Tibial artery (tissue), 4 donors: Measurements from ENCODE around the gene TAPBP.
"Not testable (repeated sequence)": the region's sequence is repeated elsewhere in the genome, so short reads cannot be mapped to it uniquely, and the experiment has no call there.

Experiments
- DNase-seq, 2 donors: peaks; one replicate each; pipeline ENCODE4 v3.0.0-alpha.2; 2019
- H3K27ac ChIP-seq, 2 donors: fragments of 200-600 bp; sonication (generic) in 1 of 2; 1 replicate in 1 of 2; 2 replicates in 1 of 2; pipeline ENCODE4 v1.5.1; 2018 to 2019; ENCODE audit warnings: mild to moderate bottlenecking in 1 of 2
- H3K27me3 ChIP-seq, 2 donors: fragments of 200-600 bp; sonication (generic) in 1 of 2; one replicate each; pipeline versions ENCODE4 v1.5.1 to v1.6.0; 2016 to 2019
- H3K36me3 ChIP-seq, 3 donors: fragments of 200-600 bp; sonication (generic) in 2 of 3; one replicate each; pipeline ENCODE4 v1.5.1; 2016 to 2019; ENCODE audit warnings: mild to moderate bottlenecking in 2 of 3
- H3K4me1 ChIP-seq, 4 donors: fragments of 200-600 bp; sonication (generic) in 2 of 4; 1 replicate in 3 of 4; 2 replicates in 1 of 4; pipeline ENCODE4 v1.5.1; 2016 to 2019
- H3K4me3 ChIP-seq, 2 donors: fragments of 200-600 bp; sonication (generic) in 1 of 2; 1 replicate in 1 of 2; 2 replicates in 1 of 2; pipeline ENCODE4 v1.5.1; 2018 to 2019; ENCODE audit warnings: mild to moderate bottlenecking in 2 of 2
- H3K9me3 ChIP-seq, 3 donors: fragments of 200-600 bp; sonication (generic) in 1 of 3; one replicate each; pipeline ENCODE4 v1.5.1; 2016 to 2019
- intact Hi-C: fragments of 100-400 bp; cut with DNase I; formaldehyde crosslinking; loops from one replicate; pipeline ENCODE4 v1.15.0; 2023; ENCODE audit warnings: low total_unique reads
- TF ChIP-seq, protein P1 (sequence below), 2 experiments: fragments of 200-600 bp in 1 of 2; fragments of 450-650 bp in 1 of 2; IDR thresholded peaks; one replicate each; pipeline ENCODE4 v1.5.1; 2017 to 2019; ENCODE audit warnings: antibody characterized with exemption in 2 of 2, mild to moderate bottlenecking in 1 of 2, moderate library complexity in 1 of 2

TAPBP gene

GRCh38 chr6:33286946-33287914, 26.6 kb downstream of the TAPBP start:
- H3K27ac ChIP-seq, result no peak overlapping the region
- intact Hi-C loops, result no loop called here
- H3K27me3 ChIP-seq, result no peaks in the 10 kb centered on the region
- no peak for DNase-seq
- H3K4me1 ChIP-seq, result peaks cover 4 to 25% (median 22%) of the 10 kb centered on the region in 4 donors
- H3K36me3 ChIP-seq, result peaks cover 26 to 65% (median 53%) of the 10 kb centered on the region in 3 donors
- TF ChIP-seq, protein P1, sequence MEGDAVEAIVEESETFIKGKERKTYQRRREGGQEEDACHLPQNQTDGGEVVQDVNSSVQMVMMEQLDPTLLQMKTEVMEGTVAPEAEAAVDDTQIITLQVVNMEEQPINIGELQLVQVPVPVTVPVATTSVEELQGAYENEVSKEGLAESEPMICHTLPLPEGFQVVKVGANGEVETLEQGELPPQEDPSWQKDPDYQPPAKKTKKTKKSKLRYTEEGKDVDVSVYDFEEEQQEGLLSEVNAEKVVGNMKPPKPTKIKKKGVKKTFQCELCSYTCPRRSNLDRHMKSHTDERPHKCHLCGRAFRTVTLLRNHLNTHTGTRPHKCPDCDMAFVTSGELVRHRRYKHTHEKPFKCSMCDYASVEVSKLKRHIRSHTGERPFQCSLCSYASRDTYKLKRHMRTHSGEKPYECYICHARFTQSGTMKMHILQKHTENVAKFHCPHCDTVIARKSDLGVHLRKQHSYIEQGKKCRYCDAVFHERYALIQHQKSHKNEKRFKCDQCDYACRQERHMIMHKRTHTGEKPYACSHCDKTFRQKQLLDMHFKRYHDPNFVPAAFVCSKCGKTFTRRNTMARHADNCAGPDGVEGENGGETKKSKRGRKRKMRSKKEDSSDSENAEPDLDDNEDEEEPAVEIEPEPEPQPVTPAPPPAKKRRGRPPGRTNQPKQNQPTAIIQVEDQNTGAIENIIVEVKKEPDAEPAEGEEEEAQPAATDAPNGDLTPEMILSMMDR (IDR thresholded peaks at IDR 0.05), result no peak
- H3K9me3 ChIP-seq, result no peaks in the 10 kb centered on the region
- no peak overlapping the region for H3K4me3 ChIP-seq

GRCh38 chr6:33285214-33285613, 28.7 kb downstream of the TAPBP start:
- H3K4me3 ChIP-seq, DNase-seq, H3K9me3 ChIP-seq, intact Hi-C loops, H3K27ac ChIP-seq, H3K27me3 ChIP-seq: not testable (repeated sequence)
- Histone ChIP-seq H3K4me1 (peaks cover 4 to 20% (median 16%) of the 10 kb centered on the region in 4 donors), H3K36me3 (peaks cover 19 to 68% (median 49%) of the 10 kb centered on the region in 3 donors)

DNA sequence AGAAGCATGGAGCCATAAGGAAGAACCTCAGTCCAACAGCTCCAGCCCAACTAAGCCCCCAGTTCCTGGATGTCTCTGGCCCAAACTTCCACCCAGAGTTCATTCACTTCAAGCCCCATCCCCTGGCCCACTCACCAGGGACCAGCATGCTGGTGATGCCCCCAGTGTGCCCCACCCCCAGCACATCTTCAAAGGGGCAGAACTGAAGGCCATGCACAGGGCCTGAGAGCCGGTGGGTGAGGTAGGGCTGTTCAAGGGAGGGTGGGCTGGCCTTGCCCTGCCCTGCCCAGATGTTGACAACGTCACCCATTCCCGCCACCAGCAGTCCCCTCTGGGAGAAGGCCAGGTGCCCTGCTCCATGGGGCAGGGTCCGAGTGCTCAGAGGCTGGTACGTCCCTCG, 33.3 kb downstream of the TAPBP start:
- Histone ChIP-seq H3K27me3 (no peaks in the 10 kb centered on the region), H3K9me3 (no peaks in the 10 kb centered on the region), H3K36me3 (peaks cover 6 to 76% (median 43%) of the 10 kb centered on the region in 3 donors), H3K27ac (no peak overlapping the region), H3K4me1 (peaks cover 6 to 31% (median 20%) of the 10 kb centered on the region in 4 donors), H3K4me3 (no peak overlapping the region)
- no peak for DNase-seq
- intact Hi-C loops, result no loop called here
- TF ChIP-seq, protein P1 (IDR thresholded peaks at IDR 0.05), result no peak

GRCh38 chr6:33279971-33280511, 33.8 kb downstream of the TAPBP start:
- Histone ChIP-seq H3K27me3 (no peaks in the 10 kb centered on the region), H3K27ac (no peak overlapping the region), H3K9me3 (no peaks in the 10 kb centered on the region), H3K4me3 (no peak overlapping the region), H3K4me1 (peaks cover 6 to 36% (median 25%) of the 10 kb centered on the region in 4 donors), H3K36me3 (peaks cover 11 to 76% (median 46%) of the 10 kb centered on the region in 3 donors)
- intact Hi-C loops, result no loop called here
- TF ChIP-seq, protein P1 (IDR thresholded peaks at IDR 0.05), result peak; percentile 11 to 13
- no peak for DNase-seq

GRCh38 chr6:33279257-33279695, 34.6 kb downstream of the TAPBP start:
- H3K27ac ChIP-seq, result no peak overlapping the region
- TF ChIP-seq, protein P1 (IDR thresholded peaks at IDR 0.05), result no peak
- peaks cover 6 to 43% (median 28%) of the 10 kb centered on the region in 4 donors for H3K4me1 ChIP-seq
- intact Hi-C loops, result no loop called here
- DNase-seq, result no peak
- H3K36me3 ChIP-seq, result peaks cover 14 to 77% (median 42%) of the 10 kb centered on the region in 3 donors
- no peaks in the 10 kb centered on the region for H3K9me3 ChIP-seq
- no peak overlapping the region for H3K4me3 ChIP-seq
- no peaks in the 10 kb centered on the region for H3K27me3 ChIP-seq

GRCh38 chr6:33278810-33279209, 35.1 kb downstream of the TAPBP start:
- intact Hi-C loops, result no loop called here
- TF ChIP-seq, protein P1 (IDR thresholded peaks at IDR 0.05), result no peak
- H3K36me3 ChIP-seq, result peaks cover 18 to 77% (median 44%) of the 10 kb centered on the region in 3 donors
- no peak overlapping the region for H3K27ac ChIP-seq
- peaks cover 6 to 48% (median 31%) of the 10 kb centered on the region in 4 donors for H3K4me1 ChIP-seq
- H3K27me3 ChIP-seq, result no peaks in the 10 kb centered on the region
- no peaks in the 10 kb centered on the region for H3K9me3 ChIP-seq
- DNase-seq, result no peak
- H3K4me3 ChIP-seq, result no peak overlapping the region
